HepG2 (cell line): Measurements from ENCODE around the gene TMTC1. TPM values are rescaled to one million over a fixed set of nuclear protein-coding genes. Genes with fewer than 3 reads are reported as not detected.

Experiments
- ATAC-seq: fragments of 200-7000 bp; cut with Tn5 transposase; 3 replicates; pipeline ENCODE4 v1.9.1; 2020; ENCODE audit warnings: mild to moderate bottlenecking, moderate library complexity
- BruUV-seq: library from RNA; stranded (reverse); fragments of 400-500 nt; replicated peaks from 2 replicates; lab custom pipeline; 2021; lab: Mats Ljungman, UMichigan
- CTCF ChIA-PET: fragments of 300-600 bp; formaldehyde crosslinking; extraction: SDS; loops from one replicate; lab custom pipeline; 2021; ENCODE audit warnings: low total read pairs, inconsistent platforms, low intra/inter-chr PET ratio; lab: Yijun Ruan, JAX
- POLR2A ChIA-PET: fragments of 350-600 bp; sonication (Branson Sonifier 250); formaldehyde crosslinking; loops from one replicate; lab custom pipeline; 2020; ENCODE audit warnings: antibody characterized with exemption, inconsistent platforms; lab: Yijun Ruan, JAX
- DNase-seq: peaks from one replicate; pipeline ENCODE4 v3.0.0-alpha.2; 2015; ENCODE audit warnings: low spot score
- FAIRE-seq: peaks from 3 replicates; lab custom pipeline; 2011; peaks lifted over from hg19 to GRCh38; lab: Jason Lieb, UNC
- H2AFZ ChIP-seq: one replicate; pipeline ENCODE4 v1.6.1; 2011; ENCODE audit warnings: low read length, inconsistent platforms
- H3K27ac ChIP-seq: fragments of 300-600 bp; 3 replicates; pipeline ENCODE4 v1.8.0; 2011; ENCODE audit warnings: mixed run types, mild to moderate bottlenecking, mixed read lengths, low read length, inconsistent platforms; ENCODE audit not compliant: insufficient read depth; ENCODE audit errors: extremely low read length
- H3K27me3 ChIP-seq, 2 experiments: fragments of 200-600 bp in 1 of 2; 2 replicates in 1 of 2; 3 replicates in 1 of 2; pipeline versions ENCODE4 v1.6.0 to v1.8.0; 2011; ENCODE audit warnings: low read length in 2 of 2, mild to moderate bottlenecking in 2 of 2, moderate library complexity in 2 of 2, inconsistent platforms in 1 of 2; ENCODE audit not compliant: insufficient read depth in 2 of 2, control insufficient read depth in 1 of 2
- H3K36me3 ChIP-seq, 2 experiments: fragments of 200-600 bp in 1 of 2; replicated peaks in 1 of 2; 2 replicates in 1 of 2; 3 replicates in 1 of 2; pipeline versions ENCODE4 v1.5.1 to v1.8.0; 2011; ENCODE audit warnings: low read length in 2 of 2, inconsistent platforms in 1 of 2; ENCODE audit not compliant: insufficient read depth in 2 of 2, control insufficient read depth in 1 of 2
- H3K4me1 ChIP-seq: 2 replicates; pipeline ENCODE4 v1.5.1; 2012; ENCODE audit warnings: low read length, inconsistent platforms; ENCODE audit not compliant: insufficient read depth
- H3K4me2 ChIP-seq: 2 replicates; pipeline ENCODE4 v1.6.0; 2011; ENCODE audit warnings: low read depth, low read length, inconsistent platforms
- H3K4me3 ChIP-seq, 3 experiments: fragments of 200-600 bp in 1 of 3; sonication (generic), shearing (Covaris generic) in 1 of 3; replicated peaks in 1 of 3; 2 replicates each; pipeline ENCODE4 v1.5.1; 2011 to 2016; ENCODE audit warnings: low read length in 3 of 3, inconsistent platforms in 2 of 3, low read depth in 2 of 3, mild to moderate bottlenecking in 2 of 3, control low read depth in 1 of 3, mixed read lengths in 1 of 3; ENCODE audit not compliant: insufficient read depth in 1 of 3
- H3K79me2 ChIP-seq: one replicate; pipeline ENCODE4 v1.6.1; 2011; ENCODE audit warnings: low read length, inconsistent platforms; ENCODE audit not compliant: insufficient read depth
- H3K9ac ChIP-seq: 2 replicates; pipeline ENCODE4 v1.6.0; 2011; ENCODE audit warnings: mild to moderate bottlenecking, low read depth, low read length, inconsistent platforms; ENCODE audit not compliant: insufficient read depth
- H3K9me3 ChIP-seq: 2 replicates; pipeline ENCODE4 v1.5.1; 2012; ENCODE audit warnings: mild to moderate bottlenecking, low read length
- H4K20me1 ChIP-seq: 2 replicates; pipeline ENCODE4 v1.6.0; 2011; ENCODE audit warnings: inconsistent platforms, mild to moderate bottlenecking, low read length, moderate library complexity; ENCODE audit not compliant: insufficient read depth
- ARID3A ChIP-seq: IDR thresholded peaks from 2 replicates; pipeline ENCODE4 v1.6.1; 2012; ENCODE audit warnings: low read depth, low read length, improper control_type of control experiment
- BORCS8-MEF2B ChIP-seq: sonication (generic); formaldehyde crosslinking; IDR thresholded peaks from 2 replicates; pipeline ENCODE4 v1.8.0; 2022; ENCODE audit warnings: mild to moderate bottlenecking, missing genetic modification reagents
- E2F5 ChIP-seq: sonication (generic); formaldehyde crosslinking; conservative IDR thresholded peaks from 2 replicates; pipeline ENCODE4 v1.4.0; 2020; ENCODE audit warnings: missing genetic modification reagents
- PBX2 ChIP-seq: IDR thresholded peaks from 2 replicates; pipeline ENCODE4 v1.6.1; 2016; ENCODE audit warnings: control low read depth
- POGK ChIP-seq: sonication (generic); formaldehyde crosslinking; conservative IDR thresholded peaks from 2 replicates; pipeline ENCODE4 v1.8.0; 2022; ENCODE audit warnings: mild to moderate bottlenecking, moderate library complexity, missing genetic modification reagents
- SALL2 ChIP-seq: sonication (generic); formaldehyde crosslinking; IDR thresholded peaks from 2 replicates; pipeline ENCODE4 v1.8.1; 2023; ENCODE audit warnings: mild to moderate bottlenecking, missing genetic modification reagents, inconsistent platforms
- XRCC5 ChIP-seq: fragments of 200-400 bp; formaldehyde crosslinking; optimal IDR thresholded peaks from 2 replicates; pipeline ENCODE3; 2017; ENCODE audit warnings: mild to moderate bottlenecking, low read length
- ZMYM4 ChIP-seq: sonication (generic); formaldehyde crosslinking; IDR thresholded peaks from 2 replicates; pipeline ENCODE4 v1.8.1; 2023; ENCODE audit warnings: mild to moderate bottlenecking, missing genetic modification reagents
- ZNF136 ChIP-seq: sonication (generic); formaldehyde crosslinking; IDR thresholded peaks from 2 replicates; pipeline ENCODE4 v1.8.1; 2022; ENCODE audit warnings: low read depth, mild to moderate bottlenecking, moderate library complexity, missing genetic modification reagents
- ZNF280B ChIP-seq: sonication (generic); formaldehyde crosslinking; IDR thresholded peaks from 2 replicates; pipeline ENCODE4 v1.5.0; 2020; ENCODE audit warnings: missing genetic modification reagents, mild to moderate bottlenecking, borderline replicate concordance
- WGBS: methylation state at CpG from one replicate; pipeline ENCODE4 v1.1.6; 2017; ENCODE audit warnings: low lambda C conversion rate; 5-methylcytosine and 5-hydroxymethylcytosine counted together
- in situ Hi-C: cut with HindIII; loops from 2 replicates; pipeline ENCODE4 v1.10.0; 2017; ENCODE audit warnings: low pct_unique_long_range_greater_than_20kb; ENCODE audit not compliant: extremely low pct_ligation_motif_present
- intact Hi-C: fragments of 100-400 bp; cut with micrococcal nuclease; formaldehyde crosslinking; loops from one replicate; pipeline ENCODE4 v1.10.0; 2022; ENCODE audit not compliant: unreplicated experiment
- polyA plus RNA-seq, 8 experiments: library from polyadenylated mRNA; depleted of rRNA in 3 of 8; stranded (reverse) in 7 of 8; unstranded in 1 of 8; fragments of >200 nt; fragmentation: Illumina TruSeq in 4 of 8; extraction: Trizol in 4 of 8; gene quantifications; 2 replicates each; pipeline versions ENCODE4 v1.2.1 to v1.2.3, GENCODE V29; 2011 to 2016; ENCODE audit warnings: low read depth in 4 of 8, missing spikeins in 1 of 8, mixed read lengths in 1 of 8; ENCODE audit not compliant: insufficient read depth in 1 of 8
- total RNA-seq, 5 experiments: library from RNA; depleted of rRNA; stranded (reverse); fragments of >200 nt; fragmentation: Illumina TruSeq; extraction: Trizol; gene quantifications; 2 replicates each; pipeline ENCODE4 v1.2.3, GENCODE V29; 2016; ENCODE audit warnings: low read depth in 1 of 5

TMTC1 gene
- total and polyA plus RNA-seq, 2 of the 13 experiments (the other 11 are each of a cell fraction or from before 2014, with no cell fraction given) = 0.69 to 1.8 TPM

- ATAC-seq (no peak), FAIRE-seq (no peak), DNase-seq (no peak)
- no peak overlapping the region for H3K4me2 ChIP-seq
- H3K27ac ChIP-seq = no peak overlapping the region
- H3K27me3 ChIP-seq = no peaks in the 10 kb centered on the region; a peak in 1 of 5 replicates
- no peaks in the 10 kb centered on the region for H3K4me1 ChIP-seq
- in situ Hi-C loops = no loop called here
- H3K79me2 ChIP-seq = no peaks in the 10 kb centered on the region
- no peak overlapping the region for H3K9ac ChIP-seq
- H2AFZ ChIP-seq = no peak overlapping the region
- H3K4me3 ChIP-seq = no peak overlapping the region
- POLR2A ChIA-PET = no interaction called here
- 0% methylated on average over 1 of the region's 1 CpG for WGBS
- no peaks in the 10 kb centered on the region for H4K20me1 ChIP-seq
- no peaks in the 10 kb centered on the region for H3K36me3 ChIP-seq
- CTCF ChIA-PET = no interaction called here
- no peaks in the 10 kb centered on the region for H3K9me3 ChIP-seq
- BruUV-seq = no TSS peak
- intact Hi-C loops = no loop called here
- no peak for TF ChIP-seq BORCS8-MEF2B (CRISPR knock-in tag)
- TF ChIP-seq PBX2 (CRISPR knock-in tag) = no peak
- no peak for TF ChIP-seq POGK
- TF ChIP-seq ZMYM4 = no peak
- TF ChIP-seq SALL2 (CRISPR knock-in tag) = no peak
- TF ChIP-seq E2F5 = no peak
- TF ChIP-seq ARID3A = no peak
- no peak for TF ChIP-seq ZNF136
- TF ChIP-seq ZNF280B = no peak
- TF ChIP-seq XRCC5 = no peak
These were observed 85.0 kb downstream of the TMTC1 start for GRCh38 chr12:29698756-29699155.
